ENCODE data around the gene OR1D2.

DNA sequence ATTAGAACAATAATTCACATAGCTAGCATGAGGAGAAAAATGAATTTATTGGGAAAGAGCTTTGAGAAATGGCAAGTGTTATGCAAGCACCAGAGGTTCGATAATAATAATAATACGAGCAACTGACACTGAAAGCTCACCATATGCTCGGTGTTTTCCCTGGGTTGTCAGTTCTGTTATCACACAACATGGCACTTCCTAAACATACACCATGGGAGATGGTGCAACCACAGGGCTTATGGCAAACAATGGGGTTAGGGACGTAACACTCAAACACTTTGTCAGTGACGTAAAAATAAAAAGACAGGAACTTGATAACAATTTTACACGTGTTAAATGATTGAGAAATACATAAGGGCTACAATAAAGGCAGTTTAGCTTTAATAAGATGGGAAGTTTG lies 64.5 kb downstream of the OR1D2 start:
- TF ChIP-seq, protein P1, sequence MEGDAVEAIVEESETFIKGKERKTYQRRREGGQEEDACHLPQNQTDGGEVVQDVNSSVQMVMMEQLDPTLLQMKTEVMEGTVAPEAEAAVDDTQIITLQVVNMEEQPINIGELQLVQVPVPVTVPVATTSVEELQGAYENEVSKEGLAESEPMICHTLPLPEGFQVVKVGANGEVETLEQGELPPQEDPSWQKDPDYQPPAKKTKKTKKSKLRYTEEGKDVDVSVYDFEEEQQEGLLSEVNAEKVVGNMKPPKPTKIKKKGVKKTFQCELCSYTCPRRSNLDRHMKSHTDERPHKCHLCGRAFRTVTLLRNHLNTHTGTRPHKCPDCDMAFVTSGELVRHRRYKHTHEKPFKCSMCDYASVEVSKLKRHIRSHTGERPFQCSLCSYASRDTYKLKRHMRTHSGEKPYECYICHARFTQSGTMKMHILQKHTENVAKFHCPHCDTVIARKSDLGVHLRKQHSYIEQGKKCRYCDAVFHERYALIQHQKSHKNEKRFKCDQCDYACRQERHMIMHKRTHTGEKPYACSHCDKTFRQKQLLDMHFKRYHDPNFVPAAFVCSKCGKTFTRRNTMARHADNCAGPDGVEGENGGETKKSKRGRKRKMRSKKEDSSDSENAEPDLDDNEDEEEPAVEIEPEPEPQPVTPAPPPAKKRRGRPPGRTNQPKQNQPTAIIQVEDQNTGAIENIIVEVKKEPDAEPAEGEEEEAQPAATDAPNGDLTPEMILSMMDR (IDR thresholded peaks at IDR 0.05; ENCODE audit: low read depth, low read length) = no peak
- TF ChIP-seq MYC (IDR thresholded peaks at IDR 0.05; ENCODE audit: low read depth, low read length) (no peak), POLR2A (IDR thresholded peaks at IDR 0.05; ENCODE audit: extremely low read depth, insufficient read length) (no peak)

Measured in NB4 (cell line).